ENCODE results near the gene OTP. TPM values are rescaled to one million over a fixed set of nuclear protein-coding genes. Genes with fewer than 3 reads are reported as not detected.

Gene OTP
- total RNA-seq, 2 experiments from 2014 or later = not detected

- H3K9me3 ChIP-seq (ENCODE audit: control insufficient read depth in 1 of 2, insufficient read depth in 1 of 2, low read length in 2 of 2) = peaks cover 17 to 45% of the 10 kb centered on the region in 2 experiments
- Mint-ChIP-seq H3K9me3 (peaks cover 2% of the 10 kb centered on the region), H3K27ac (no peak overlapping the region), H3K27me3 (peaks cover 97% of the 10 kb centered on the region), H3K4me1 (ENCODE audit: low read depth) (peaks cover 25% of the 10 kb centered on the region), H3K4me3 (peak overlapping the region; percentile 71), H3K36me3 (ENCODE audit: low read depth) (no peaks in the 10 kb centered on the region)
- ChIA-PET CTCF (no interaction called here), POLR2A (no interaction called here)
- no peak overlapping the region for H3K27ac ChIP-seq (ENCODE audit: low read depth in 1 of 2, low read length in 2 of 2)
- intact Hi-C loops (cut with DNase I, micrococcal nuclease) = loop anchor here in 1 of 2 experiments (5.0 kb wide), 1 partner anchor 133 kb away; the partner anchor contains the start of gene TBCA
- H3K27me3 ChIP-seq (ENCODE audit: control insufficient read depth in 1 of 2, insufficient read depth in 2 of 2, low read length in 2 of 2) = peaks cover 73 to 85% of the 10 kb centered on the region in 2 experiments
- DNase-seq = peak in 1 of 14 experiments; percentile 4
- peaks cover 24% of the 10 kb centered on the region for H3K4me1 ChIP-seq (ENCODE audit: insufficient read depth, low read length)
- no peak for TF ChIP-seq CTCF (IDR thresholded peaks at IDR 0.05)
- H3K4me3 ChIP-seq (ENCODE audit: low read length) = no peak overlapping the region
- ATAC-seq (ENCODE audit: poor library complexity) = no peak
- H3K36me3 ChIP-seq (ENCODE audit: insufficient read depth, low read length) = no peaks in the 10 kb centered on the region
These were observed 6.1 kb upstream of the OTP start for GRCh38 chr5:77644371-77645157.

GRCh38 chr5:77643654-77644370, 5.3 kb upstream of the OTP start:
- Mint-ChIP-seq H3K36me3 (ENCODE audit: low read depth) (no peaks in the 10 kb centered on the region), H3K27me3 (peaks cover 97% of the 10 kb centered on the region), H3K9me3 (peaks cover 2% of the 10 kb centered on the region), H3K4me1 (ENCODE audit: low read depth) (peaks cover 30% of the 10 kb centered on the region), H3K4me3 (peak overlapping the region; percentile 47), H3K27ac (no peak overlapping the region)
- H3K4me1 ChIP-seq (ENCODE audit: insufficient read depth, low read length) = peaks cover 29% of the 10 kb centered on the region
- TF ChIP-seq CTCF (IDR thresholded peaks at IDR 0.05) = no peak
- intact Hi-C loops (cut with DNase I, micrococcal nuclease) = loop anchor here in 1 of 2 experiments (2.0 kb wide), 1 partner anchor 17 kb away; no protein-coding TSS in a partner anchor
- ATAC-seq (ENCODE audit: poor library complexity) = no peak
- peaks cover 80 to 85% of the 10 kb centered on the region in 2 experiments for H3K27me3 ChIP-seq (ENCODE audit: control insufficient read depth in 1 of 2, insufficient read depth in 2 of 2, low read length in 2 of 2)
- H3K36me3 ChIP-seq (ENCODE audit: insufficient read depth, low read length) = no peaks in the 10 kb centered on the region
- DNase-seq = peak in 2 of 14 experiments; percentile 13 to 16
- no peak overlapping the region for H3K4me3 ChIP-seq (ENCODE audit: low read length)
- no peak overlapping the region for H3K27ac ChIP-seq (ENCODE audit: low read depth in 1 of 2, low read length in 2 of 2)
- ChIA-PET CTCF (interaction anchor here (0.7 kb wide), 1 partner anchor 11 kb away, joined by 4 read pairs; no protein-coding TSS in a partner anchor), POLR2A (no interaction called here)
- peaks cover 17 to 51% of the 10 kb centered on the region in 2 experiments for H3K9me3 ChIP-seq (ENCODE audit: control insufficient read depth in 1 of 2, insufficient read depth in 1 of 2, low read length in 2 of 2)

- intact Hi-C loops (cut with DNase I, micrococcal nuclease) = loop anchor here in 1 of 2 experiments (2.0 kb wide), 1 partner anchor 16 kb away; no protein-coding TSS in a partner anchor
- peaks cover 35% of the 10 kb centered on the region for H3K4me1 ChIP-seq (ENCODE audit: insufficient read depth, low read length)
These were observed 4.5 kb upstream of the OTP start for GRCh38 chr5:77642738-77643653.

More at GRCh38 chr5:77642738-77643653, 4.5 kb upstream of the OTP start:
- TF ChIP-seq CTCF (IDR thresholded peaks at IDR 0.05) = no peak
- POLR2A ChIA-PET = no interaction called here
- peaks cover 97% of the 10 kb centered on the region for H3K27me3 Mint-ChIP-seq
- Histone ChIP-seq H3K36me3 (ENCODE audit: insufficient read depth, low read length) (no peaks in the 10 kb centered on the region), H3K4me3 (ENCODE audit: low read length) (no peak overlapping the region), H3K27me3 (ENCODE audit: control insufficient read depth in 1 of 2, insufficient read depth in 2 of 2, low read length in 2 of 2) (peaks cover 81 to 90% of the 10 kb centered on the region in 2 experiments), H3K27ac (ENCODE audit: low read depth in 1 of 2, low read length in 2 of 2) (no peak overlapping the region), H3K9me3 (ENCODE audit: control insufficient read depth in 1 of 2, insufficient read depth in 1 of 2, low read length in 2 of 2) (peaks cover 19 to 58% of the 10 kb centered on the region in 2 experiments)
- H3K9me3 Mint-ChIP-seq = peaks cover 2% of the 10 kb centered on the region
- DNase-seq = peak in 1 of 14 experiments; percentile 5
- no peak for ATAC-seq (ENCODE audit: poor library complexity)
- H3K36me3 Mint-ChIP-seq (ENCODE audit: low read depth) = no peaks in the 10 kb centered on the region
- H3K27ac Mint-ChIP-seq = no peak overlapping the region
- CTCF ChIA-PET = interaction anchor here (0.7 kb wide), 1 partner anchor 10 kb away, joined by 4 read pairs; no protein-coding TSS in a partner anchor
- H3K4me1 Mint-ChIP-seq (ENCODE audit: low read depth) = peaks cover 31% of the 10 kb centered on the region
- H3K4me3 Mint-ChIP-seq = no peak overlapping the region

Measured in CD4-positive, alpha-beta T cell (primary cell).